Left ventricle myocardium inferior (tissue), 1 donor: ENCODE data around the gene SUCLG2. TPM values are rescaled to one million over a fixed set of nuclear protein-coding genes. Genes with fewer than 3 reads are reported as not detected.
"Not testable (repeated sequence)": the region's sequence is repeated elsewhere in the genome, so short reads cannot be mapped to it uniquely, and the experiment has no call there.

ENCODE experiments used
- DNase-seq: peaks from one replicate; pipeline ENCODE4 v3.0.0-alpha.2; 2020
- H3K27ac ChIP-seq: fragments of 200-600 bp; replicated peaks from 2 replicates; pipeline ENCODE4 v1.8.0; 2021
- H3K27me3 ChIP-seq: fragments of 200-600 bp; 2 replicates; pipeline ENCODE4 v1.8.0; 2021; ENCODE audit warnings: low read depth
- H3K36me3 ChIP-seq: fragments of 200-600 bp; 2 replicates; pipeline ENCODE4 v1.8.0; 2021
- H3K4me1 ChIP-seq: fragments of 200-600 bp; 2 replicates; pipeline ENCODE4 v1.8.0; 2021
- H3K4me3 ChIP-seq: fragments of 200-600 bp; 2 replicates; pipeline ENCODE4 v1.8.0; 2021; ENCODE audit warnings: mild to moderate bottlenecking, moderate library complexity
- H3K9me3 ChIP-seq: fragments of 200-600 bp; replicated peaks from 2 replicates; pipeline ENCODE4 v1.8.0; 2021
- intact Hi-C: fragments of 100-400 bp; cut with micrococcal nuclease; formaldehyde crosslinking; loops from one replicate; pipeline ENCODE4 v1.11.0; 2022
- total RNA-seq: library from RNA; stranded (reverse); fragmentation: NEBNext Ultra II Directional; extraction: Animal tissue kit (Norgen Biotek cat#: 25700); gene quantifications from one replicate; pipeline ENCODE4 v1.2.1, GENCODE V29; 2021
- TF ChIP-seq, protein P1 (sequence below): fragments of 200-600 bp; IDR thresholded peaks from 2 replicates; pipeline ENCODE4 v1.8.0; 2021; ENCODE audit warnings: antibody characterized with exemption, mild to moderate bottlenecking, borderline replicate concordance
- donor health status: DM: no; HTN: yes; CAD: no; lungs with severe emphysema.

Gene SUCLG2
- total RNA-seq, 1 donor from 2014 or later = 100 TPM

GRCh38 chr3:67551361-67552016 lies 102.9 kb downstream of the SUCLG2 start:
- Histone ChIP-seq H3K4me3 (no peak overlapping the region), H3K4me1 (no peaks in the 10 kb centered on the region), H3K9me3 (no peaks in the 10 kb centered on the region), H3K27me3 (no peaks in the 10 kb centered on the region), H3K27ac (no peak overlapping the region), H3K36me3 (no peaks in the 10 kb centered on the region)
- intact Hi-C loops = no loop called here
- TF ChIP-seq, protein P1, sequence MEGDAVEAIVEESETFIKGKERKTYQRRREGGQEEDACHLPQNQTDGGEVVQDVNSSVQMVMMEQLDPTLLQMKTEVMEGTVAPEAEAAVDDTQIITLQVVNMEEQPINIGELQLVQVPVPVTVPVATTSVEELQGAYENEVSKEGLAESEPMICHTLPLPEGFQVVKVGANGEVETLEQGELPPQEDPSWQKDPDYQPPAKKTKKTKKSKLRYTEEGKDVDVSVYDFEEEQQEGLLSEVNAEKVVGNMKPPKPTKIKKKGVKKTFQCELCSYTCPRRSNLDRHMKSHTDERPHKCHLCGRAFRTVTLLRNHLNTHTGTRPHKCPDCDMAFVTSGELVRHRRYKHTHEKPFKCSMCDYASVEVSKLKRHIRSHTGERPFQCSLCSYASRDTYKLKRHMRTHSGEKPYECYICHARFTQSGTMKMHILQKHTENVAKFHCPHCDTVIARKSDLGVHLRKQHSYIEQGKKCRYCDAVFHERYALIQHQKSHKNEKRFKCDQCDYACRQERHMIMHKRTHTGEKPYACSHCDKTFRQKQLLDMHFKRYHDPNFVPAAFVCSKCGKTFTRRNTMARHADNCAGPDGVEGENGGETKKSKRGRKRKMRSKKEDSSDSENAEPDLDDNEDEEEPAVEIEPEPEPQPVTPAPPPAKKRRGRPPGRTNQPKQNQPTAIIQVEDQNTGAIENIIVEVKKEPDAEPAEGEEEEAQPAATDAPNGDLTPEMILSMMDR = no peak
- no peak for DNase-seq

GRCh38 chr3:67550541-67550940 lies 103.9 kb downstream of the SUCLG2 start:
- Histone ChIP-seq H3K4me1 (no peaks in the 10 kb centered on the region), H3K27me3 (no peaks in the 10 kb centered on the region), H3K36me3 (no peaks in the 10 kb centered on the region), H3K4me3 (no peak overlapping the region), H3K9me3 (no peaks in the 10 kb centered on the region), H3K27ac (no peak overlapping the region)
- no peak for DNase-seq
- TF ChIP-seq, protein P1 = no peak
- intact Hi-C loops = no loop called here

GRCh38 chr3:67542502-67543250 lies 111.7 kb downstream of the SUCLG2 start:
- H3K4me3 ChIP-seq = not testable (repeated sequence)
- peaks cover 11% of the 10 kb centered on the region for H3K9me3 ChIP-seq

GRCh38 chr3:67540198-67540894 lies 114.1 kb downstream of the SUCLG2 start:
- no peaks in the 10 kb centered on the region for H3K27me3 ChIP-seq
- H3K9me3 ChIP-seq = peaks cover 18% of the 10 kb centered on the region
- no peaks in the 10 kb centered on the region for H3K4me1 ChIP-seq
- intact Hi-C loops = no loop called here
- no peak overlapping the region for H3K4me3 ChIP-seq
- no peaks in the 10 kb centered on the region for H3K36me3 ChIP-seq
- no peak for DNase-seq
- TF ChIP-seq, protein P1 = no peak
- no peak overlapping the region for H3K27ac ChIP-seq

More at GRCh38 chr3:67542502-67543250, 111.7 kb downstream of the SUCLG2 start:
- intact Hi-C loops, H3K27me3 ChIP-seq, H3K36me3 ChIP-seq, DNase-seq, H3K4me1 ChIP-seq, H3K27ac ChIP-seq: not testable (repeated sequence)

GRCh38 chr3:67537203-67537602 lies 117.2 kb downstream of the SUCLG2 start:
- H3K9me3 ChIP-seq = peaks cover 13% of the 10 kb centered on the region
- H3K27me3 ChIP-seq, H3K4me3 ChIP-seq, intact Hi-C loops, H3K36me3 ChIP-seq, H3K27ac ChIP-seq, DNase-seq, H3K4me1 ChIP-seq: not testable (repeated sequence)

- intact Hi-C loops = no loop called here
- Histone ChIP-seq H3K4me3 (no peak overlapping the region), H3K9me3 (peaks cover 12% of the 10 kb centered on the region), H3K27ac (no peak overlapping the region), H3K36me3 (no peaks in the 10 kb centered on the region), H3K27me3 (no peaks in the 10 kb centered on the region), H3K4me1 (peaks cover 15% of the 10 kb centered on the region)
- TF ChIP-seq, protein P1 = no peak
- DNase-seq = no peak
Measured at GRCh38 chr3:67535006-67535405, 119.4 kb downstream of the SUCLG2 start.
